Suprapubic skin (tissue), 3 donors: Measurements from ENCODE around the gene WIPF3.

ENCODE experiments used
- EP300 ChIP-seq: sonication (generic); formaldehyde crosslinking; IDR thresholded peaks from one replicate; pipeline ENCODE4 v1.6.1; 2017; ENCODE audit warnings: antibody characterized with exemption
- POLR2A ChIP-seq, 2 donors: fragments of 450-650 bp; IDR thresholded peaks; one replicate each; pipeline ENCODE4 v1.6.1; 2017; ENCODE audit warnings: antibody characterized with exemption in 2 of 2, mild to moderate bottlenecking in 2 of 2, moderate library complexity in 2 of 2
- TF ChIP-seq, protein P1 (sequence below), 2 donors: fragments of 200-600 bp in 1 of 2; fragments of 450-650 bp in 1 of 2; sonication (generic) in 1 of 2; IDR thresholded peaks; one replicate each; pipeline ENCODE4 v1.5.1; 2016 to 2019; ENCODE audit warnings: antibody characterized with exemption in 2 of 2, mild to moderate bottlenecking in 1 of 2, moderate library complexity in 1 of 2

DNA sequence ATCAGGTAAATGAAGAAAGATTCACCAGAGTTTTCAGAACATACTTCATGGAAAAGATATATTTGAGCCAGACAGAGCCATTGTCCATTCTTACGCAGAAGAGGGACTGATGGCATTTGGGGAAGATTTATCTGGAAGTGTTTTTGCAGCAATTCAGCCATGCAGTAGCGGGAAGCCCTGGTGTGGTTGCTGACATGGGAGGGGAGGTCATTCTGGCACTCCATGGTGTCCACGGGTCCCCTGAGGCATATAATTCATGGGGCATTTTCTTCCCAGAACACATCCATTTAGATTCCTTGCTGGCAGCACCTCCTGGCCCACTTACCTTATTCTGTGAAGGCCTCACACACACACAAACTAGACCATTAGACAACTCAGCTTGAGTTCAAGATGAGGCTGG, 55.6 kb downstream of the WIPF3 start:
- TF ChIP-seq, protein P1, sequence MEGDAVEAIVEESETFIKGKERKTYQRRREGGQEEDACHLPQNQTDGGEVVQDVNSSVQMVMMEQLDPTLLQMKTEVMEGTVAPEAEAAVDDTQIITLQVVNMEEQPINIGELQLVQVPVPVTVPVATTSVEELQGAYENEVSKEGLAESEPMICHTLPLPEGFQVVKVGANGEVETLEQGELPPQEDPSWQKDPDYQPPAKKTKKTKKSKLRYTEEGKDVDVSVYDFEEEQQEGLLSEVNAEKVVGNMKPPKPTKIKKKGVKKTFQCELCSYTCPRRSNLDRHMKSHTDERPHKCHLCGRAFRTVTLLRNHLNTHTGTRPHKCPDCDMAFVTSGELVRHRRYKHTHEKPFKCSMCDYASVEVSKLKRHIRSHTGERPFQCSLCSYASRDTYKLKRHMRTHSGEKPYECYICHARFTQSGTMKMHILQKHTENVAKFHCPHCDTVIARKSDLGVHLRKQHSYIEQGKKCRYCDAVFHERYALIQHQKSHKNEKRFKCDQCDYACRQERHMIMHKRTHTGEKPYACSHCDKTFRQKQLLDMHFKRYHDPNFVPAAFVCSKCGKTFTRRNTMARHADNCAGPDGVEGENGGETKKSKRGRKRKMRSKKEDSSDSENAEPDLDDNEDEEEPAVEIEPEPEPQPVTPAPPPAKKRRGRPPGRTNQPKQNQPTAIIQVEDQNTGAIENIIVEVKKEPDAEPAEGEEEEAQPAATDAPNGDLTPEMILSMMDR (IDR thresholded peaks at IDR 0.05): no peak
- TF ChIP-seq EP300: no peak
- TF ChIP-seq POLR2A (IDR thresholded peaks at IDR 0.05): no peak
